ENCODE measurements around the gene TNFSF8. TPM values are rescaled to one million over a fixed set of nuclear protein-coding genes. Genes with fewer than 3 reads are reported as not detected.

Gene TNFSF8
- polyA plus RNA-seq, 1 donor from 2014 or later = not detected

GRCh38 chr9:114898741-114899140 lies 31.6 kb downstream of the TNFSF8 start:
- H3K9me2 ChIP-seq (ENCODE audit: insufficient read depth, low read length) = no peaks in the 10 kb centered on the region
- H2AFZ ChIP-seq (ENCODE audit: low read depth, low read length) = no peak overlapping the region
- H3K79me2 ChIP-seq (replicated peaks; ENCODE audit: insufficient read depth, low read length) = no peaks in the 10 kb centered on the region
- no peak overlapping the region for H3K27ac ChIP-seq (ENCODE audit: low read length)
- no peaks in the 10 kb centered on the region for H3K9me3 ChIP-seq (ENCODE audit: low read length)
- no peak overlapping the region for H3K4me3 ChIP-seq (ENCODE audit: low read length)
- H3K9ac ChIP-seq (ENCODE audit: low read length) = no peak overlapping the region
- TF ChIP-seq REST (IDR thresholded peaks at IDR 0.05; ENCODE audit: borderline replicate concordance) = no peak
- no peak for TF ChIP-seq SMC3 (conservative IDR thresholded peaks at IDR 0.05; ENCODE audit: poor library complexity)
- TF ChIP-seq TAF1 (IDR thresholded peaks at IDR 0.05; ENCODE audit: low read depth) = no peak
- TF ChIP-seq POLR2AphosphoS5 (IDR thresholded peaks at IDR 0.05) = no peak
- TF ChIP-seq, protein P1, sequence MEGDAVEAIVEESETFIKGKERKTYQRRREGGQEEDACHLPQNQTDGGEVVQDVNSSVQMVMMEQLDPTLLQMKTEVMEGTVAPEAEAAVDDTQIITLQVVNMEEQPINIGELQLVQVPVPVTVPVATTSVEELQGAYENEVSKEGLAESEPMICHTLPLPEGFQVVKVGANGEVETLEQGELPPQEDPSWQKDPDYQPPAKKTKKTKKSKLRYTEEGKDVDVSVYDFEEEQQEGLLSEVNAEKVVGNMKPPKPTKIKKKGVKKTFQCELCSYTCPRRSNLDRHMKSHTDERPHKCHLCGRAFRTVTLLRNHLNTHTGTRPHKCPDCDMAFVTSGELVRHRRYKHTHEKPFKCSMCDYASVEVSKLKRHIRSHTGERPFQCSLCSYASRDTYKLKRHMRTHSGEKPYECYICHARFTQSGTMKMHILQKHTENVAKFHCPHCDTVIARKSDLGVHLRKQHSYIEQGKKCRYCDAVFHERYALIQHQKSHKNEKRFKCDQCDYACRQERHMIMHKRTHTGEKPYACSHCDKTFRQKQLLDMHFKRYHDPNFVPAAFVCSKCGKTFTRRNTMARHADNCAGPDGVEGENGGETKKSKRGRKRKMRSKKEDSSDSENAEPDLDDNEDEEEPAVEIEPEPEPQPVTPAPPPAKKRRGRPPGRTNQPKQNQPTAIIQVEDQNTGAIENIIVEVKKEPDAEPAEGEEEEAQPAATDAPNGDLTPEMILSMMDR (IDR thresholded peaks at IDR 0.05; ENCODE audit: poor library complexity, severe bottlenecking) = no peak
- no peak for TF ChIP-seq EZH2 (IDR thresholded peaks at IDR 0.05; ENCODE audit: borderline replicate concordance, insufficient read depth, low read length, poor library complexity, severe bottlenecking)
- TF ChIP-seq RAD21 (conservative IDR thresholded peaks at IDR 0.05) = no peak
- no peak for TF ChIP-seq MXI1 (conservative IDR thresholded peaks at IDR 0.05; ENCODE audit: poor library complexity, severe bottlenecking)
- no peak for TF ChIP-seq EP300 (conservative IDR thresholded peaks at IDR 0.05; ENCODE audit: poor library complexity, severe bottlenecking)
- no peaks in the 10 kb centered on the region for H3K27me3 ChIP-seq (ENCODE audit: insufficient read depth, low read depth, low read length)
- H3F3A ChIP-seq (ENCODE audit: insufficient read depth, low read length, poor library complexity, severe bottlenecking) = no peaks in the 10 kb centered on the region
- no peaks in the 10 kb centered on the region for H3K36me3 ChIP-seq (ENCODE audit: insufficient read depth, low read length)
- no peak overlapping the region for H3K4me2 ChIP-seq (ENCODE audit: low read length)
- H4K20me1 ChIP-seq (ENCODE audit: insufficient read depth) = no peaks in the 10 kb centered on the region

DNA sequence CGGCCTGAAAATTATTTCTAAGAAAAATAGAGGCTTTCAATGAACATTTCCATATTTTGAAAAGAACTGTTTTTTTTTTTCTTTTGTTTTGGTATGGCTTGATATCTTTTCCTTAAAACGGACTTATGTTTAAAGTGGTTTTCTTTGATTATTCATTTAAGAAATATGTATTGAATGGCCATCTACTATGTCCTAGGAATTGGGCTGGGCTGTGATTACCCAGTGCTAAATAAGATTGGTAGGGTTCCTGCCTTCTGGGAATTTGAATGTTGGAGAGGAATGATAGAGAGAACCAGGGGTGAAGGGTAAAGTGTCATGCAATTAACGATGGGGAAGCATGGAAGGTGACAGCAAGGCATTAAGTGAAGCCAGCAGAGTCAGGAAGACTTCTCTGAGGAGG lies 33.2 kb downstream of the TNFSF8 start:
- Histone ChIP-seq H3K36me3 (ENCODE audit: insufficient read depth, low read length) (no peaks in the 10 kb centered on the region), H3K27ac (ENCODE audit: low read length) (no peak overlapping the region), H4K20me1 (ENCODE audit: insufficient read depth) (no peaks in the 10 kb centered on the region), H3K4me3 (ENCODE audit: low read length) (no peak overlapping the region), H3K79me2 (replicated peaks; ENCODE audit: insufficient read depth, low read length) (no peaks in the 10 kb centered on the region), H3K9me3 (ENCODE audit: low read length) (no peaks in the 10 kb centered on the region), H3F3A (ENCODE audit: insufficient read depth, low read length, poor library complexity, severe bottlenecking) (no peaks in the 10 kb centered on the region), H3K4me2 (ENCODE audit: low read length) (no peak overlapping the region), H2AFZ (ENCODE audit: low read depth, low read length) (no peak overlapping the region), H3K27me3 (ENCODE audit: insufficient read depth, low read depth, low read length) (no peaks in the 10 kb centered on the region), H3K9me2 (ENCODE audit: insufficient read depth, low read length) (no peaks in the 10 kb centered on the region), H3K9ac (ENCODE audit: low read length) (no peak overlapping the region)
- TF ChIP-seq EP300 (conservative IDR thresholded peaks at IDR 0.05; ENCODE audit: poor library complexity, severe bottlenecking) = no peak

GRCh38 chr9:114896344-114896743 lies 34.0 kb downstream of the TNFSF8 start:
- no peak overlapping the region for H3K9ac ChIP-seq (ENCODE audit: low read length)
- no peaks in the 10 kb centered on the region for H4K20me1 ChIP-seq (ENCODE audit: insufficient read depth)
- H3K9me2 ChIP-seq (ENCODE audit: insufficient read depth, low read length) = no peaks in the 10 kb centered on the region
- no peak overlapping the region for H3K4me2 ChIP-seq (ENCODE audit: low read length)
- TF ChIP-seq, protein P1 (IDR thresholded peaks at IDR 0.05; ENCODE audit: poor library complexity, severe bottlenecking) = no peak
- TF ChIP-seq POLR2AphosphoS5 (IDR thresholded peaks at IDR 0.05) (no peak), EZH2 (IDR thresholded peaks at IDR 0.05; ENCODE audit: borderline replicate concordance, insufficient read depth, low read length, poor library complexity, severe bottlenecking) (no peak)
- H3K9me3 ChIP-seq (ENCODE audit: low read length) = no peaks in the 10 kb centered on the region
- no peak overlapping the region for H2AFZ ChIP-seq (ENCODE audit: low read depth, low read length)
- H3K79me2 ChIP-seq (replicated peaks; ENCODE audit: insufficient read depth, low read length) = no peaks in the 10 kb centered on the region
- H3K4me3 ChIP-seq (ENCODE audit: low read length) = no peak overlapping the region
- no peak overlapping the region for H3K27ac ChIP-seq (ENCODE audit: low read length)
- no peaks in the 10 kb centered on the region for H3K36me3 ChIP-seq (ENCODE audit: insufficient read depth, low read length)
- no peaks in the 10 kb centered on the region for H3F3A ChIP-seq (ENCODE audit: insufficient read depth, low read length, poor library complexity, severe bottlenecking)
- no peaks in the 10 kb centered on the region for H3K27me3 ChIP-seq (ENCODE audit: insufficient read depth, low read depth, low read length)

Measured in neural cell (in vitro differentiated cells).